OCI-LY3 (cell line): Measurements from ENCODE around the gene DPY19L1.
"Not testable (repeated sequence)": the region's sequence is repeated elsewhere in the genome, so short reads cannot be mapped to it uniquely, and the experiment has no call there.

ENCODE experiments used
- EZH2phosphoT487 ChIP-seq: fragments of 200-600 bp; shearing (Covaris generic); IDR thresholded peaks from 2 replicates; pipeline ENCODE4 v1.6.1; 2018; ENCODE audit warnings: antibody characterized with exemption, mixed run types, low read depth
- TF ChIP-seq, protein P1 (sequence below): fragments of 200-600, 300-600 bp; sonication (generic); IDR thresholded peaks from 2 replicates; pipeline ENCODE4 v1.5.1; 2014; ENCODE audit warnings: antibody characterized with exemption, low read length, low read depth

DNA sequence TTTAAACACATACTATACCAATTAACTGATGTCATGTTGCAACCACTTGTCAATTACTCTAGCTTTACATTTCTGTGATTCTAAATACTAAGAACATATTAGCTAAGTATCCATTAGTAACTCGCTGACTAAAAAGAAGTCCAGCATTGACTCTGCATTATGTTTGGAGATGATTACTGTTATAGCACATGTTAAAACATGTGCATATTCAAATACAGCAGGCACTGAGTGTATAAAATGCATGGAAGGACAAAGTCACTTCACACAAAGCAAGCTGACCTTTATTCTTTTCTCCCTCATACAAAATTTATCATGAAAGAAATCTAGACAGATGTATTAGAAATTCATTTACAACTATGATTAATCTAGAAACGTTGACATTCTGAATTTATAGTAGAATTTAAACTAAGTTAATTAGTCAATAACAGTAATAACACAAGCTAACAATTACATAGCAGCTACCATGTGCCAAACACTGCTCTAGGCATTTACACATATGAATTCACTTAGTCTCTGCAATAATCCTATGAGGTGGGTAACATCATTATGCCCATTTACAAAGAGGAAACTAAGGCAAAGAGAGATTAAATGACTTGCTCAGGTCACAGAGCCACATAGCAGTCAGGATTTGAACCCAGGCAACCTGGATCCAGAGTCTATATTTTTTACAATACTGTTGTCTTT lies 48.7 kb downstream of the DPY19L1 start:
- TF ChIP-seq, protein P1, sequence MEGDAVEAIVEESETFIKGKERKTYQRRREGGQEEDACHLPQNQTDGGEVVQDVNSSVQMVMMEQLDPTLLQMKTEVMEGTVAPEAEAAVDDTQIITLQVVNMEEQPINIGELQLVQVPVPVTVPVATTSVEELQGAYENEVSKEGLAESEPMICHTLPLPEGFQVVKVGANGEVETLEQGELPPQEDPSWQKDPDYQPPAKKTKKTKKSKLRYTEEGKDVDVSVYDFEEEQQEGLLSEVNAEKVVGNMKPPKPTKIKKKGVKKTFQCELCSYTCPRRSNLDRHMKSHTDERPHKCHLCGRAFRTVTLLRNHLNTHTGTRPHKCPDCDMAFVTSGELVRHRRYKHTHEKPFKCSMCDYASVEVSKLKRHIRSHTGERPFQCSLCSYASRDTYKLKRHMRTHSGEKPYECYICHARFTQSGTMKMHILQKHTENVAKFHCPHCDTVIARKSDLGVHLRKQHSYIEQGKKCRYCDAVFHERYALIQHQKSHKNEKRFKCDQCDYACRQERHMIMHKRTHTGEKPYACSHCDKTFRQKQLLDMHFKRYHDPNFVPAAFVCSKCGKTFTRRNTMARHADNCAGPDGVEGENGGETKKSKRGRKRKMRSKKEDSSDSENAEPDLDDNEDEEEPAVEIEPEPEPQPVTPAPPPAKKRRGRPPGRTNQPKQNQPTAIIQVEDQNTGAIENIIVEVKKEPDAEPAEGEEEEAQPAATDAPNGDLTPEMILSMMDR, result not testable (repeated sequence)
- not testable (repeated sequence) for TF ChIP-seq EZH2phosphoT487
